ENCODE results near the gene GDF7. TPM values are rescaled to one million over a fixed set of nuclear protein-coding genes. Genes with fewer than 3 reads are reported as not detected.

The GDF7 gene
- total RNA-seq, 1 experiment from 2014 or later, result 0.02 TPM

DNA sequence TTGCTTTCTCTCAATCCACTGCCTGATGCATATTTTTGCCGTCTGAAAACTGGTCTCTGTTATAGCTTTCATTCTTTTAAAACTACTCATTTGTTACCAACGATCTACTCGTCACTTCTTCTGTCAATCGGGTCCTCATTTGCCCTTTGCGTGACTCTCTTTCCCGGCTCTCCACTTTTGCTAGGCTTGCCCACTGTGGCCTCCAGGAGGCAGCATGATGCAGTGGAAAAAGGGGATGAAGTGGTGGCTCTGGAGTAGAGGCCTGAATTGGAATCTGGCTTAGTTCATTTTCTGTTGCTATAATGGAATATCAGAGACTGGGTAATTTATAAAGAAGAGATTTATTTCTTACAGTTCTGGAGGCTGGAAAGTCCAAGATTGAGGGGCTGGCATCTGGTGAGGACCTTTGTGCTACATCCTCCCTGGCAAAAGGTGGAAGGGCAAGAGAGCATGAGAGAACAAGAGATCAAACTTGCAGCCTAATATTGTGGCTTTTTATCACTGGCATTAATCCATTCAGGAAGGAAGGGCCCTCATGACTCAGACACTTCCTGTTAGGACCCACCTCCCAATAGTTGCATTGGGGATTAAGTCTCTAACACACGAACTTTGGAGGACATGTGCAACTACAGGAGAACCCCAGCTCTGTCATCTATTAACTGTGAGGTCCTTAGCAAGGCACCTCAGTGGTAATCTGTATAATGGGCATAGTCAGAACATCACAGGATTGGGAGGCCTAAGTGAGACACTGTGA, 15.4 kb downstream of the GDF7 start:
- H3K9ac ChIP-seq (ENCODE audit: low read length), result no peak overlapping the region
- no peak for TF ChIP-seq SP1 (IDR thresholded peaks at IDR 0.05; ENCODE audit: low read depth)
- peak; percentile 54 for TF ChIP-seq RAD21 (IDR thresholded peaks at IDR 0.05; ENCODE audit: low read depth)
- TF ChIP-seq, protein P1, sequence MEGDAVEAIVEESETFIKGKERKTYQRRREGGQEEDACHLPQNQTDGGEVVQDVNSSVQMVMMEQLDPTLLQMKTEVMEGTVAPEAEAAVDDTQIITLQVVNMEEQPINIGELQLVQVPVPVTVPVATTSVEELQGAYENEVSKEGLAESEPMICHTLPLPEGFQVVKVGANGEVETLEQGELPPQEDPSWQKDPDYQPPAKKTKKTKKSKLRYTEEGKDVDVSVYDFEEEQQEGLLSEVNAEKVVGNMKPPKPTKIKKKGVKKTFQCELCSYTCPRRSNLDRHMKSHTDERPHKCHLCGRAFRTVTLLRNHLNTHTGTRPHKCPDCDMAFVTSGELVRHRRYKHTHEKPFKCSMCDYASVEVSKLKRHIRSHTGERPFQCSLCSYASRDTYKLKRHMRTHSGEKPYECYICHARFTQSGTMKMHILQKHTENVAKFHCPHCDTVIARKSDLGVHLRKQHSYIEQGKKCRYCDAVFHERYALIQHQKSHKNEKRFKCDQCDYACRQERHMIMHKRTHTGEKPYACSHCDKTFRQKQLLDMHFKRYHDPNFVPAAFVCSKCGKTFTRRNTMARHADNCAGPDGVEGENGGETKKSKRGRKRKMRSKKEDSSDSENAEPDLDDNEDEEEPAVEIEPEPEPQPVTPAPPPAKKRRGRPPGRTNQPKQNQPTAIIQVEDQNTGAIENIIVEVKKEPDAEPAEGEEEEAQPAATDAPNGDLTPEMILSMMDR (IDR thresholded peaks at IDR 0.05 in 2 of 3, conservative IDR thresholded peaks at IDR 0.05 in 1 of 3; ENCODE audit: borderline replicate concordance in 1 of 3, insufficient read depth in 1 of 3, low read depth in 2 of 3, low read length in 2 of 3), result peak; percentile 31 to 61 (median 59); a peak in 5 of 6 replicates
- no peaks in the 10 kb centered on the region for H3K4me1 ChIP-seq (ENCODE audit: control insufficient read depth in 1 of 2, insufficient read depth in 2 of 2, low read length in 2 of 2)
- ChIA-PET RAD21 (ENCODE audit: low non-redundant PET in 1 of 2, low total read pairs in 2 of 2, uncharacterized antibody in 2 of 2, unreplicated experiment in 2 of 2) (no interaction called here), CTCF (no interaction called here), POLR2A (no interaction called here)
- no peak overlapping the region for H3K4me3 ChIP-seq (replicated peaks in 1 of 2; ENCODE audit: low read depth in 1 of 2, low read length in 2 of 2)
- H3K9me3 ChIP-seq (ENCODE audit: control insufficient read depth in 1 of 2, insufficient read depth in 1 of 2, low read depth in 1 of 2, low read length in 2 of 2), result no peaks in the 10 kb centered on the region
- intact Hi-C loops (cut with micrococcal nuclease), result loop anchor here (1.0 kb wide), 1 partner anchor 281 kb away; no protein-coding TSS in a partner anchor
- peaks cover 2 to 3% of the 10 kb centered on the region in 2 experiments; a peak in 1 of 4 replicates for H3K36me3 ChIP-seq (ENCODE audit: control insufficient read depth in 1 of 2, insufficient read depth in 2 of 2, low read length in 2 of 2)
- peak; percentile 57 for ATAC-seq
- DNase-seq (ENCODE audit: low read depth, low spot score), result no peak
- H4K20me1 ChIP-seq (ENCODE audit: insufficient read depth), result no peaks in the 10 kb centered on the region
- H3K79me2 ChIP-seq (ENCODE audit: insufficient read depth, low read length), result no peaks in the 10 kb centered on the region
- no peaks in the 10 kb centered on the region for H3K9me2 ChIP-seq (ENCODE audit: insufficient read depth)
- no TSS peak for BruUV-seq (replicated peaks)
- no peak overlapping the region for H2AFZ ChIP-seq (ENCODE audit: low read depth, low read length, poor library complexity, severe bottlenecking)
- no peak overlapping the region for H3K4me2 ChIP-seq (ENCODE audit: low read length)
- no peak overlapping the region for H3K27ac ChIP-seq (ENCODE audit: low read depth, low read length)
- no peaks in the 10 kb centered on the region for H3K27me3 ChIP-seq (ENCODE audit: insufficient read depth, low read length)

DNA sequence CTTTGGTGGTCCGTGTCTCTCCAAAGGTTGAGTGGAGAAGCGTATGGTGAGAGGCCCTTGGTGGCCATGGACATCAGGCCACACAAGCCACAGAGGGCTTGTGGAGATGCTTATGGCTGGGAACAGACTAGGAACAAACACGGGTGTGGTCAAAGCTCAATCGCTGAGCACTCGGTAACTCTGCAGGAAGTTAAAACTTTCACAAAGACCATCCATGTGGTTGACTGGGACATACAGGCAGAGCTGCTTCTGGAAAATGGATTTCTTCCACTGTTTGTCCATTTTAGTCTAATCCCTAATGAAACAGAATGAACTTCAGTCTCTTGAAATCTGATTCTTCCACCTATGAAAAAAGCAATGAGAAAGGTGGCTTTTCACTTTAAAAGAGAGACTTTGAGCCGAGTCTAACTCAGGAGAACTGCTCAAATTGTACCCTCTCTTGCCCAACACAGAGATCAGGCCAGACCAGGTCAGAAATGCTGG, 17.7 kb downstream of the GDF7 start:
- ChIA-PET RAD21 (ENCODE audit: low non-redundant PET in 1 of 2, low total read pairs in 2 of 2, uncharacterized antibody in 2 of 2, unreplicated experiment in 2 of 2) (interaction anchor here in 1 of 2 experiments (1.0 kb wide), 1 partner anchor 23 kb away, joined by 3 read pairs; no protein-coding TSS in a partner anchor), POLR2A (no interaction called here), CTCF (interaction anchor here (1.2 kb wide), 1 partner anchor 23 kb away, joined by 3 read pairs; no protein-coding TSS in a partner anchor)
- H3K79me2 ChIP-seq (ENCODE audit: insufficient read depth, low read length), result no peaks in the 10 kb centered on the region
- no peak overlapping the region for H3K27ac ChIP-seq (ENCODE audit: low read depth, low read length)
- H3K4me3 ChIP-seq (replicated peaks in 1 of 2; ENCODE audit: low read depth in 1 of 2, low read length in 2 of 2), result no peak overlapping the region
- DNase-seq (ENCODE audit: low read depth, low spot score) (no peak), ATAC-seq (no peak)
- TF ChIP-seq SP1 (IDR thresholded peaks at IDR 0.05; ENCODE audit: low read depth) (no peak), POLR2AphosphoS5 (IDR thresholded peaks at IDR 0.05; ENCODE audit: low read depth, low read length) (no peak), TCF7L2 (IDR thresholded peaks at IDR 0.05; ENCODE audit: borderline replicate concordance, extremely low read depth, insufficient read depth, insufficient read length) (no peak), ELF1 (IDR thresholded peaks at IDR 0.05; ENCODE audit: borderline replicate concordance, low read depth) (no peak)
- TF ChIP-seq, protein P1 (IDR thresholded peaks at IDR 0.05 in 2 of 3, conservative IDR thresholded peaks at IDR 0.05 in 1 of 3; ENCODE audit: borderline replicate concordance in 1 of 3, insufficient read depth in 1 of 3, low read depth in 2 of 3, low read length in 2 of 3), result no peak
- no peaks in the 10 kb centered on the region for H3K4me1 ChIP-seq (ENCODE audit: control insufficient read depth in 1 of 2, insufficient read depth in 2 of 2, low read length in 2 of 2)
- H3K36me3 ChIP-seq (ENCODE audit: control insufficient read depth in 1 of 2, insufficient read depth in 2 of 2, low read length in 2 of 2), result peaks cover 2 to 3% of the 10 kb centered on the region in 2 experiments; a peak in 1 of 4 replicates
- H3K4me2 ChIP-seq (ENCODE audit: low read length), result no peak overlapping the region
- no peaks in the 10 kb centered on the region for H3K9me3 ChIP-seq (ENCODE audit: control insufficient read depth in 1 of 2, insufficient read depth in 1 of 2, low read depth in 1 of 2, low read length in 2 of 2)
- no peaks in the 10 kb centered on the region for H4K20me1 ChIP-seq (ENCODE audit: insufficient read depth)
- H2AFZ ChIP-seq (ENCODE audit: low read depth, low read length, poor library complexity, severe bottlenecking), result no peak overlapping the region
- no TSS peak for BruUV-seq (replicated peaks)
- no peaks in the 10 kb centered on the region for H3K27me3 ChIP-seq (ENCODE audit: insufficient read depth, low read length)
- intact Hi-C loops (cut with micrococcal nuclease), result no loop called here
- no peaks in the 10 kb centered on the region for H3K9me2 ChIP-seq (ENCODE audit: insufficient read depth)
- H3K9ac ChIP-seq (ENCODE audit: low read length), result no peak overlapping the region
